ENCODE results near the gene ZNF17. TPM values are rescaled to one million over a fixed set of nuclear protein-coding genes. Genes with fewer than 3 reads are reported as not detected.

The ZNF17 gene
- total and polyA plus RNA-seq, 2 experiments from 2014 or later = 2.6 to 10.7 TPM

GRCh38 chr19:57419439-57419838 lies 8.5 kb downstream of the ZNF17 start:
- H3K36me3 ChIP-seq (ENCODE audit: insufficient read depth) = peaks cover 3% of the 10 kb centered on the region
- no peak overlapping the region for H3K4me2 ChIP-seq
- no peak overlapping the region for H3K27ac ChIP-seq (ENCODE audit: low read depth)
- Mint-ChIP-seq H3K9me3 (no peaks in the 10 kb centered on the region), H3K27me3 (ENCODE audit: insufficient read depth, low read depth, poor library complexity) (peaks cover 4% of the 10 kb centered on the region), H3K4me1 (no peaks in the 10 kb centered on the region), H3K27ac (no peak overlapping the region), H3K4me3 (no peak overlapping the region), H3K36me3 (ENCODE audit: low read depth) (peaks cover 33% of the 10 kb centered on the region)
- TF ChIP-seq CTCF (conservative IDR thresholded peaks at IDR 0.05; ENCODE audit: low read depth in 2 of 2) (no peak), NANOG (IDR thresholded peaks at IDR 0.05; ENCODE audit: borderline replicate concordance) (no peak), ZNF114 (CRISPR knock-in tag; IDR thresholded peaks at IDR 0.05) (no peak), ZNF462 (CRISPR knock-in tag; IDR thresholded peaks at IDR 0.05) (no peak), POLR2AphosphoS5 (IDR thresholded peaks at IDR 0.05; ENCODE audit: low read depth) (no peak), ETS1 (IDR thresholded peaks at IDR 0.05) (no peak), REST (IDR thresholded peaks at IDR 0.05; ENCODE audit: unreplicated experiment) (no peak), STAT1 (IDR thresholded peaks at IDR 0.05; ENCODE audit: unreplicated experiment) (no peak), EZH2 (IDR thresholded peaks at IDR 0.05; ENCODE audit: low read depth, unreplicated experiment) (no peak), EZH2phosphoT487 (IDR thresholded peaks at IDR 0.05; ENCODE audit: unreplicated experiment) (no peak), ZNF331 (CRISPR knock-in tag; IDR thresholded peaks at IDR 0.05; ENCODE audit: low read depth) (no peak), JUNB (IDR thresholded peaks at IDR 0.05; ENCODE audit: unreplicated experiment) (no peak)
- H3K4me3 ChIP-seq = no peak overlapping the region
- no peaks in the 10 kb centered on the region for H3K9me2 ChIP-seq (ENCODE audit: insufficient read depth)
- H4K20me1 ChIP-seq (replicated peaks; ENCODE audit: insufficient read depth) = no peaks in the 10 kb centered on the region; the same call in 1 of the 2 replicates
- DNase-seq (ENCODE audit: low spot score) (no peak), ATAC-seq (no peak)
- H3K4me1 ChIP-seq (ENCODE audit: insufficient read depth) = no peaks in the 10 kb centered on the region
- peaks cover 6% of the 10 kb centered on the region; the same call in 1 of the 2 replicates for H3K79me2 ChIP-seq (replicated peaks; ENCODE audit: insufficient read depth)
- H3K27me3 ChIP-seq (ENCODE audit: insufficient read depth) = no peaks in the 10 kb centered on the region
- H2AFZ ChIP-seq = no peak overlapping the region
- H3F3A ChIP-seq (replicated peaks; ENCODE audit: low read depth) = no peaks in the 10 kb centered on the region

Measured in GM23338 (cell line).